Uterus (tissue), 4 donors: ENCODE data around the gene SLC35A2. TPM values are rescaled to one million over a fixed set of nuclear protein-coding genes. Genes with fewer than 3 reads are reported as not detected.

Experiments
- DNase-seq, 2 donors: peaks; one replicate each; pipeline ENCODE4 v3.0.0-alpha.2; 2019 to 2020
- H3K27ac ChIP-seq, 2 donors: fragments of 200-600 bp; sonication (generic); 1 replicate in 1 of 2; 2 replicates in 1 of 2; pipeline ENCODE4 v1.5.1; 2016 to 2018
- H3K27me3 ChIP-seq, 2 donors: fragments of 200-600 bp; sonication (generic); one replicate each; pipeline ENCODE4 v1.5.1; 2018 to 2019; ENCODE audit warnings: control low read depth in 1 of 2
- H3K36me3 ChIP-seq, 2 donors: fragments of 200-600 bp; sonication (generic); one replicate each; pipeline ENCODE4 v1.5.1; 2019; ENCODE audit warnings: control low read depth in 1 of 2
- H3K4me1 ChIP-seq, 2 donors: fragments of 200-600 bp; sonication (generic); one replicate each; pipeline ENCODE4 v1.5.1; 2018 to 2019; ENCODE audit warnings: control low read depth in 1 of 2
- H3K4me3 ChIP-seq, 2 donors: fragments of 200-600 bp; sonication (generic); 1 replicate in 1 of 2; 2 replicates in 1 of 2; pipeline ENCODE4 v1.5.1; 2018 to 2019; ENCODE audit warnings: mild to moderate bottlenecking in 1 of 2
- H3K9me3 ChIP-seq, 2 donors: fragments of 200-600 bp; sonication (generic); one replicate each; pipeline ENCODE4 v1.5.1; 2019; ENCODE audit warnings: control low read depth in 1 of 2
- POLR2A ChIP-seq, 2 donors: fragments of 450-650 bp; IDR thresholded peaks; one replicate each; pipeline ENCODE4 v1.6.1; 2016; ENCODE audit warnings: antibody characterized with exemption in 2 of 2, mild to moderate bottlenecking in 1 of 2, moderate library complexity in 1 of 2
- intact Hi-C: fragments of 100-400 bp; cut with DNase I; formaldehyde crosslinking; loops from one replicate; pipeline ENCODE4 v1.15.1; 2023; ENCODE audit warnings: low total_unique reads
- total RNA-seq, 4 donors: library from RNA; depleted of rRNA in 3 of 4; stranded (reverse); fragments of >200 nt in 3 of 4; gene quantifications; one replicate each; pipeline versions ENCODE4 v1.1.0 to v1.2.4, GENCODE V29; 2014 to 2023
- TF ChIP-seq, protein P1 (sequence below), 4 experiments: fragments of 200-600 bp in 2 of 4; fragments of 450-650 bp in 2 of 4; sonication (generic) in 2 of 4; IDR thresholded peaks; one replicate each; pipeline ENCODE4 v1.5.1; 2016 to 2019; ENCODE audit warnings: antibody characterized with exemption in 4 of 4, mild to moderate bottlenecking in 2 of 4, moderate library complexity in 1 of 4
- donor health status: DM: yes; HTN: yes; CAD: no.

The SLC35A2 gene
- total RNA-seq, 4 donors from 2014 or later = 4.4 to 16.9 (median 11.1) TPM

DNA sequence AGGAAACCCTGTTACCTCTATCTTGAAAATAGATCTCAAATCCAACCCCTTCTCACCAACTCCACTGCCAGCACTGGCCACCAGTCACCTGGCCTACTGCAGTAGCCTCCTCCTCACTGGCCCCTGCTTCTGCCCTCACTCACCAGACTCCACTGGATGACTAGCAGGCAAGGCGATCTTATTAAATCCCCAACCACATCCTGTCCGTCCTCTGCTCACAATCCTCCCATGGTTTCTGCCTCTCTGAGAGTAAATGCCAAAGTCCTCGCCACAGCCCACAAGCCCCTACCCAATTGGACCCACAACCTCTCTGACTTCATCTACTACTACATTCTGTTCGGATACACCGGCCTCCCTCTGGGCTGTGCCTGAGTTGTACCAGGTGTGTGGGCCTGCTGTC, 12.8 kb upstream of the SLC35A2 start:
- Histone ChIP-seq H3K4me3 (no peak overlapping the region), H3K4me1 (no peaks in the 10 kb centered on the region), H3K36me3 (no peaks in the 10 kb centered on the region), H3K27ac (no peak overlapping the region), H3K9me3 (no peaks in the 10 kb centered on the region), H3K27me3 (no peaks in the 10 kb centered on the region)
- DNase-seq = no peak
- intact Hi-C loops = no loop called here
- TF ChIP-seq, protein P1, sequence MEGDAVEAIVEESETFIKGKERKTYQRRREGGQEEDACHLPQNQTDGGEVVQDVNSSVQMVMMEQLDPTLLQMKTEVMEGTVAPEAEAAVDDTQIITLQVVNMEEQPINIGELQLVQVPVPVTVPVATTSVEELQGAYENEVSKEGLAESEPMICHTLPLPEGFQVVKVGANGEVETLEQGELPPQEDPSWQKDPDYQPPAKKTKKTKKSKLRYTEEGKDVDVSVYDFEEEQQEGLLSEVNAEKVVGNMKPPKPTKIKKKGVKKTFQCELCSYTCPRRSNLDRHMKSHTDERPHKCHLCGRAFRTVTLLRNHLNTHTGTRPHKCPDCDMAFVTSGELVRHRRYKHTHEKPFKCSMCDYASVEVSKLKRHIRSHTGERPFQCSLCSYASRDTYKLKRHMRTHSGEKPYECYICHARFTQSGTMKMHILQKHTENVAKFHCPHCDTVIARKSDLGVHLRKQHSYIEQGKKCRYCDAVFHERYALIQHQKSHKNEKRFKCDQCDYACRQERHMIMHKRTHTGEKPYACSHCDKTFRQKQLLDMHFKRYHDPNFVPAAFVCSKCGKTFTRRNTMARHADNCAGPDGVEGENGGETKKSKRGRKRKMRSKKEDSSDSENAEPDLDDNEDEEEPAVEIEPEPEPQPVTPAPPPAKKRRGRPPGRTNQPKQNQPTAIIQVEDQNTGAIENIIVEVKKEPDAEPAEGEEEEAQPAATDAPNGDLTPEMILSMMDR (IDR thresholded peaks at IDR 0.05) = no peak
- no peak for TF ChIP-seq POLR2A (IDR thresholded peaks at IDR 0.05)

DNA sequence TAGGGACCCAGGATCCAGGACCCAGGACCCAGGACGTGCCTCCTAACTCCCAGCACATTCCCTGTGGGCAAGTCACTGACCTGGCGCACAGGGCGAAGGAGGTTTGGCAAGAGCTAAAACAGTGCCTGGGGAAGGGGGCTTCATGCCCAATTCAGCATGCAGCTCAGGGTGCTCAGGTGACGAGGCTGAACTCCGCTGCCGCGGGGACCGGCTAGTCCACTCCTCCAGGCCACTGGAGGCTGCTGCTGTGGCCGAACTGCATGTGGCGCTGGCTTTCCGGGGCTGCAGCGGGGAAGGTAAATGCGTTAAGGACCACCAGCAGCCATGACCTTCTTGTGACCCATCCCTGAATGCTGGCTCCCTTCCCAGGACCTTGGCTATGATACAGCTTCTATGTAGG, 12.3 kb upstream of the SLC35A2 start:
- intact Hi-C loops = no loop called here
- H3K36me3 ChIP-seq = no peaks in the 10 kb centered on the region
- DNase-seq = no peak
- no peak for TF ChIP-seq POLR2A (IDR thresholded peaks at IDR 0.05)
- TF ChIP-seq, protein P1 (IDR thresholded peaks at IDR 0.05) = no peak
- H3K27me3 ChIP-seq = no peaks in the 10 kb centered on the region
- H3K27ac ChIP-seq = no peak overlapping the region
- H3K4me1 ChIP-seq = no peaks in the 10 kb centered on the region
- H3K9me3 ChIP-seq = no peaks in the 10 kb centered on the region
- no peak overlapping the region for H3K4me3 ChIP-seq

DNA sequence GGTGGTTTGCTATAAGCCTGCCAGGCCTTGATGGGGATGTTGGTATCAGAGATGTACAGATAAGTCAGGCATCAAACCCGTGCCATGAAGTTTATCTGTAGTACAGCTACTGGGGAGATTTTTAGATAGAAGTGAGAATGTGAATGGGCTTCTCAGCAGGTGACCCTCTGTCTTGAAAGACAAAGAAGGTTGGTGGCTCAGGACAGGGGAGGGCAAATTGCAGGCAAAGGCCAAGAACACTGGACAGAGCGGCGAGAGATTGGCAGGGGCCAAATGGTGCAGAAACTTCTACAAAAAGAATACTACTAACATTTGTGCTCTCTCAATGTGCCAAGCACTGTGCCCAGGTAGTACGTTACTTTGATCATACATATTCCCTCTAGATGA, 9.3 kb upstream of the SLC35A2 start:
- no peaks in the 10 kb centered on the region for H3K27me3 ChIP-seq
- intact Hi-C loops = no loop called here
- no peak for TF ChIP-seq POLR2A (IDR thresholded peaks at IDR 0.05)
- TF ChIP-seq, protein P1 (IDR thresholded peaks at IDR 0.05) = no peak

DNA sequence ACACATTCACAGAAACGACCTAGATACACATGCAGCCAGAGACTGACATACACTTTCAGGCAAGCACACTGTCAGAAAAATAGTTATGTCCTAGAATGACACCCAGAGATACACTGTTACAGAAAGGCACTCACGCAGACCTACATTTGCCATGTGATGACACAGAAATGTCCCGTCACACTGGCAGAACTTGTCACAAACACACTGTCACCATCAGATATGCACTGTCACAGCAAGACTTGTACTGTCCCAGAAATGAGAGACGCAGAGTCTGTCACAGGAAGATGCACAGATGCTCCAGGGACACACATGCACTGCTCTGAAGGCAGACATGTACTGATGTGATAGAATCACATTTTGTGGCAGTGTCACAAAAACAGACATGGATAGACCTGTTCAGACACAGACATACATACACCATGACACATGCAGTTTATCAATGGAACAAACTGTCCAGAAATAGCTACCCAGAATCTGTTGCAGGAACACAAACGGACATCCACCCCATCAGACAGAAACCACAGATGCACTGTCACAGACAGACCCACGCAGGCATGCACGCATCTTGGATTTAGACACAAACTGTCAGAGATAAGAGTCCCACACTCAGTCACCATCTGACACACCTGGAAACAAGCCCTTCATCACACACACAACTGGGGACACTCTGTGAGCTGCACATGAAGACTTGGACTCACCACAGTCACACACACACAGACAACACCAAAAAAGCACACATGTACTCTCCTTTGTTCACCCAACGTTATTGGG, 8.7 kb upstream of the SLC35A2 start:
- no peaks in the 10 kb centered on the region for H3K4me1 ChIP-seq
- H3K9me3 ChIP-seq = no peaks in the 10 kb centered on the region
- intact Hi-C loops = no loop called here
- no peak overlapping the region for H3K4me3 ChIP-seq
- no peaks in the 10 kb centered on the region for H3K27me3 ChIP-seq
- TF ChIP-seq POLR2A (IDR thresholded peaks at IDR 0.05) = no peak
- TF ChIP-seq, protein P1 (IDR thresholded peaks at IDR 0.05) = no peak
- peak overlapping the region in 1 of 2 donors; percentile 88 for H3K27ac ChIP-seq
- no peak for DNase-seq
- no peaks in the 10 kb centered on the region for H3K36me3 ChIP-seq

More for the DNA sequence above, 9.3 kb upstream of the SLC35A2 start:
- no peaks in the 10 kb centered on the region for H3K36me3 ChIP-seq
- no peak overlapping the region for H3K27ac ChIP-seq
- no peak for DNase-seq
- H3K9me3 ChIP-seq = no peaks in the 10 kb centered on the region
- H3K4me1 ChIP-seq = no peaks in the 10 kb centered on the region
- H3K4me3 ChIP-seq = no peak overlapping the region

DNA sequence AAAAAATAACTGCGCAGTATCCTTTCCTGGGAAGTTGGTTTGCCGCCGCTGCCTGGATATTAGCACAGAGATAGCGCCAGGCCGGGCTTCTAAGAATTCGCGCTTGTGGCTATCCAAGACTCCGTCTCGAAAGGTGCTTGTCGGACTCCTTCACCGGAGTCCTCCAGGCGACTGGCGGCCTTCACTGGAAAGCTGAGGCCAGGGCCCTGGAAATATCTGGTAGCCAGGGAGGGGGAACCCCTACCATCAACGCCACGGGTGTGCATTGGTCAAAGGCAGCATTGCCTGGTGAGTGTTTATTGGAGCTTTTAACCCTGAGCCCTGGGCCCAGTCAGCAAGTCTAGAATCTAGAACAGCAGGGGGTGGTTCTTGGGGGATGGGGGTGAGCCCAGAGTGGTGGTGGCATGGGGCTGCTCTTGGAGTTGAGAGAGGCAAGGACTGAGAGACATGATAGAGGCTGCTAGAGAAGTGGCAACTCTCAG, 8.0 kb upstream of the SLC35A2 start:
- Histone ChIP-seq H3K4me3 (peak overlapping the region; percentile 59 to 68), H3K27me3 (no peaks in the 10 kb centered on the region), H3K36me3 (no peaks in the 10 kb centered on the region), H3K9me3 (no peaks in the 10 kb centered on the region), H3K4me1 (no peaks in the 10 kb centered on the region), H3K27ac (peak overlapping the region; percentile 77 to 88)
- TF ChIP-seq POLR2A (IDR thresholded peaks at IDR 0.05) = no peak
- TF ChIP-seq, protein P1 (IDR thresholded peaks at IDR 0.05) = no peak
- no peak for DNase-seq
- intact Hi-C loops = no loop called here
